K562 (cell line): ENCODE measurements around the gene ACTL10.
"Not testable (repeated sequence)": the region's sequence is repeated elsewhere in the genome, so short reads cannot be mapped to it uniquely, and the experiment has no call there.

Source experiments
- BACH1 ChIP-seq: fragments of 200-800 bp; sonication (Bioruptor generic); IDR thresholded peaks from 2 replicates; pipeline ENCODE4 v1.6.1; 2016; ENCODE audit warnings: missing genetic modification characterization, missing compliant biosample characterization
- CTCF ChIP-seq, 3 experiments: IDR thresholded peaks in 2 of 3; conservative IDR thresholded peaks in 1 of 3; 2 replicates each; pipeline ENCODE4 v1.5.1; 2011 to 2012; ENCODE audit warnings: low read length in 3 of 3, mild to moderate bottlenecking in 3 of 3, control low read depth in 2 of 3, improper control_type of control experiment in 1 of 3, inconsistent platforms in 1 of 3, low read depth in 1 of 3, mixed read lengths in 1 of 3, moderate library complexity in 1 of 3; ENCODE audit not compliant: insufficient read depth in 2 of 3
- FOXM1 ChIP-seq, 2 experiments: fragments of 450-650 bp in 1 of 2; sonication (generic) in 1 of 2; formaldehyde crosslinking in 1 of 2; IDR thresholded peaks; 2 replicates each; pipeline versions ENCODE4 v1.6.1 to v1.9.0; 2017 to 2022; ENCODE audit warnings: low read depth in 2 of 2, mild to moderate bottlenecking in 2 of 2, missing genetic modification reagents in 1 of 2, moderate library complexity in 1 of 2
- POLR2A ChIP-seq: fragments of 450-650 bp; conservative IDR thresholded peaks from 2 replicates; pipeline ENCODE4 v1.6.1; 2016
- POLR2AphosphoS5 ChIP-seq: IDR thresholded peaks from 2 replicates; pipeline ENCODE4 v1.6.1; 2011; ENCODE audit warnings: mild to moderate bottlenecking, low read depth, low read length, moderate library complexity; ENCODE audit not compliant: control insufficient read depth, insufficient read depth
- PTBP1 ChIP-seq: fragments of 200-400 bp; formaldehyde crosslinking; IDR thresholded peaks from 2 replicates; pipeline ENCODE4 v1.6.1; 2017; ENCODE audit warnings: low read depth, low read length
- TBP ChIP-seq: optimal IDR thresholded peaks from 2 replicates; pipeline ENCODE3; 2011; ENCODE audit warnings: low read depth, low read length, improper control_type of control experiment
- ZKSCAN1 ChIP-seq: fragments of 150-350 bp; IDR thresholded peaks from 2 replicates; pipeline ENCODE4 v1.6.1; 2016; ENCODE audit warnings: low read depth, low read length
- ZNF76 ChIP-seq: fragments of 250-450 bp; sonication (Bioruptor Pico); IDR thresholded peaks from 2 replicates; pipeline ENCODE4 v1.4.0; 2020; ENCODE audit warnings: mild to moderate bottlenecking, moderate library complexity, borderline replicate concordance

GRCh38 chr20:33631910-33632309, 34.8 kb upstream of the ACTL10 start:
- TF ChIP-seq ZKSCAN1; PTBP1; TBP; FOXM1 (IDR thresholded peaks at IDR 0.05; ENCODE audit: low read depth); FOXM1 (CRISPR knock-in tag; IDR thresholded peaks at IDR 0.05; ENCODE audit: low read depth); BACH1 (tag); POLR2AphosphoS5; CTCF (IDR thresholded peaks at IDR 0.05 in 2 of 3, conservative IDR thresholded peaks at IDR 0.05 in 1 of 3; ENCODE audit: insufficient read depth in 2 of 3, low read depth in 1 of 3, low read length in 3 of 3); POLR2A; ZNF76: not testable (repeated sequence)
